COLO829 (cell line): ENCODE measurements around the gene SLC44A4.
"Not testable (repeated sequence)": the region's sequence is repeated elsewhere in the genome, so short reads cannot be mapped to it uniquely, and the experiment has no call there.

Experiments used
- DNase-seq: peaks from one replicate; pipeline ENCODE4 v3.0.0; 2012; ENCODE audit warnings: low spot score

The SLC44A4 gene

GRCh38 chr6:31879901-31880300, 1.1 kb upstream of the SLC44A4 start:
- DNase-seq, result no peak

- DNase-seq, result no peak
These were observed 346 bp upstream of the SLC44A4 start for GRCh38 chr6:31879143-31879542.

DNA sequence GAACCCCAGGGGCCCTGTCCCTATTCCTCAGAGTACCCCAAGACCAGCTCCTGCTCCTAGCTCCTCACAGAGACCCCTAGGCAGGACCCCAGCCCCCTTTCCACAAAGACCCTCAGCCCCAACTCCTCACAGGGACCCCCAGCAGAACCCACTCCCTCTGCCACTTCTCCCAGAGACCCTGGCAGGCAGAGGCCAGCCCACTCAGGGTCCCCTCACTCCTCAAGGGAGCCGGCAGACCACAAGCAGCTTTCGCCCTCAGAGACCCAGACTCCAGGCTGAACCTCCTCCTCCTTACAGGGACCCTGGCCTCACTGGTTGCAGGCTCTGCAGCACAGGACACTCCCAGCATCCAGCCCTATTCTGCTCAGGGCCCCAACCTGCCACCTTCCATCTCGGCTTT, 575 bp downstream of the SLC44A4 start:
- no peak for DNase-seq

DNA sequence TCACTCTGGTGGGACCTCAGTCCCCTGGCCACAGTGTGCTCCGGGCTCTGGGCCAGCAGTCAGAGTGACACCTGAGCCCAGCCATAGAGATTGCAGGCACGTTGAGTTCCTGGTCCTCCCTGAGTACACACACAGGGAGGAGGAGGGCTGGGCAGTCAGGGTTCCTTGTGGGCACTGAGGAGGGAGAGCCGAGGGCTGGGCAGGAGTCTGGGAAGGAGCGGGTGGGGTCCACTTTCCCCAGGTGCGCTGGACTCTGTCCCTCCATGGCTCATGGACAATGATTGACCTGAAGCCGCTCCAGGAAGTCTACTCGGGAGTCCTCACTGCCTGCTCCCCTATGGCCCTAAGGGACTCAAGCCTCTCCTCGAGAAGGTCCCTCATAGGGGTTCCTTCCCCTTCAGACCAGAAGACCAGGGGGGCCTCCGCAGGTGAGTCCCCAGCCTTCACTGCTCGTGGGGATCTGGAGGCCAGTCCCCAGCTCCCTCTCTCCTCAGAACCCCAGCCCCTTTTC, 1.1 kb downstream of the SLC44A4 start:
- DNase-seq, result no peak

GRCh38 chr6:31877125-31877650, 1.6 kb downstream of the SLC44A4 start:
- DNase-seq, result no peak

GRCh38 chr6:31876357-31876756, 2.4 kb downstream of the SLC44A4 start:
- no peak for DNase-seq

DNA sequence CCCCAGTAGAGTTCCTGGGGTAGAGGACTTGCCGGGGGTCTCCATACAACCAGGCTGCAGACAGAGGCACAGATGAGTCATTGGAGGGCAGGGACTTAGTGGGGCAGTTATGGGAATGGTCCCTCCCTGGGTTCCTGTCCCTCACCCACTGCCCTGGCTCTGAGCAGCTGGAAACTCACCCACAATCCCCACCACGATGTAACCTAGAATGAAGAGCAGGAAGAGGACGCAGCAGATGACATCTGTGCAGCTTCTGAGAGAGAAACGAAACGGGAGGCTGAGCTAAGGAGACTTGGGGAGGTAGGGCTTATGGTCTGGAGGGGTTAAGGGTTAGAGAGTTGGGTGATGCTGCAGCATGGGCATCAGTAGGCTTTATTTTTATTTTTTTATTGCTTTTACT, 2.9 kb downstream of the SLC44A4 start:
- DNase-seq, result no peak

- DNase-seq, result no peak
These were observed 3.8 kb downstream of the SLC44A4 start for GRCh38 chr6:31874836-31875572.

DNA sequence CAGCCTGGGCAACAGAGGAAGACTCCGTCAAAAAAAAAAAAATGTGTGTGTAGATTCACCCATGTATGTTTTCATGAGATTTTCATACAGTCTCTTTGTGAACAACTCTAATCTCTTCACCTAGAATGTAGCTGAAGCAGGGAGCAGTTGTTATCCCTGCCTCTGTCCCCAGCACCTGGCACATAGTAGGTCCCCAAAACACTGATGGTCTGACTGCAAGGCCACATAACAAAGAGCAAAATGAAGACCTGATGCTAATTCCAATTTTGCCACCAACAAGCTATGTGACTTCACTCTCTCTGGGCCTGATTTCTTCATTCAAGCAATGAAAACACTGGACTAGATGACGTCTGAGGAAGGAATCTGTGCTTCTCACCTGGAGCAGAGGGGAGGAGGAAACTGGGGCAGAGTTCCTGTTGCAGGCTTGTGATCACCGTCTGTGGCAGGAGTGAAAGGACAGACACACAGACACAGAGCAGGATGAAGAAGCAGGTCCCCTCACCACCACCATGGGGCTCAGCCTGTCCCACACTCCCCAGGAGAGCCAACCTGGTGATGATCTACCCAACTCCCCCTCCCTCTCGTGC, 4.6 kb downstream of the SLC44A4 start:
- no peak for DNase-seq

- no peak for DNase-seq
These were observed 7.6 kb downstream of the SLC44A4 start for GRCh38 chr6:31871046-31871659.

- DNase-seq, result no peak
These were observed 8.3 kb downstream of the SLC44A4 start for GRCh38 chr6:31870385-31870921.

DNA sequence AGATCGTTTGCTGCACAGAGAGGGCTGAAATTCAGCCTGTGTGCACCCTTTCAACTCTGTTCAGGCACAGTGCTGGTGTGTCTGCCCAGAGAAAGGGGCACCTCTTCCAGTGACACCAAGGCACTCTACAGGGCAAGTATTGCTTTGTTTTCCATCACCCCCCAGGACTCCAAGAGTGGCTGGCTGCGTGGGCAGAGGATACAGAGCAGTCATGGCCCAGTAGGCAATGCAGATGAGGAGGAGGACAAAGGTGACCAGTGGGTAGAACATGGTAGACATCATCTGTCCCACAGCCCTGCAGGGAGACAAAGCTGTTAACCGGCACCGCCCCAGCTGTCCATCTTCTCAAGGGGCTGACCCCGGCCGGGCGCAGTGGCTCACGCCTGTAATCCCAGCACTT, 9.5 kb downstream of the SLC44A4 start:
- no peak for DNase-seq

- not testable (repeated sequence) for DNase-seq
These were observed 10.2 kb downstream of the SLC44A4 start for GRCh38 chr6:31868658-31868971.

- no peak for DNase-seq
These were observed 13.3 kb downstream of the SLC44A4 start for GRCh38 chr6:31865205-31866118.

- no peak for DNase-seq
These were observed 14.0 kb downstream of the SLC44A4 start for GRCh38 chr6:31864818-31865204.

GRCh38 chr6:31864123-31864562, 14.7 kb downstream of the SLC44A4 start:
- DNase-seq, result not testable (repeated sequence)

DNA sequence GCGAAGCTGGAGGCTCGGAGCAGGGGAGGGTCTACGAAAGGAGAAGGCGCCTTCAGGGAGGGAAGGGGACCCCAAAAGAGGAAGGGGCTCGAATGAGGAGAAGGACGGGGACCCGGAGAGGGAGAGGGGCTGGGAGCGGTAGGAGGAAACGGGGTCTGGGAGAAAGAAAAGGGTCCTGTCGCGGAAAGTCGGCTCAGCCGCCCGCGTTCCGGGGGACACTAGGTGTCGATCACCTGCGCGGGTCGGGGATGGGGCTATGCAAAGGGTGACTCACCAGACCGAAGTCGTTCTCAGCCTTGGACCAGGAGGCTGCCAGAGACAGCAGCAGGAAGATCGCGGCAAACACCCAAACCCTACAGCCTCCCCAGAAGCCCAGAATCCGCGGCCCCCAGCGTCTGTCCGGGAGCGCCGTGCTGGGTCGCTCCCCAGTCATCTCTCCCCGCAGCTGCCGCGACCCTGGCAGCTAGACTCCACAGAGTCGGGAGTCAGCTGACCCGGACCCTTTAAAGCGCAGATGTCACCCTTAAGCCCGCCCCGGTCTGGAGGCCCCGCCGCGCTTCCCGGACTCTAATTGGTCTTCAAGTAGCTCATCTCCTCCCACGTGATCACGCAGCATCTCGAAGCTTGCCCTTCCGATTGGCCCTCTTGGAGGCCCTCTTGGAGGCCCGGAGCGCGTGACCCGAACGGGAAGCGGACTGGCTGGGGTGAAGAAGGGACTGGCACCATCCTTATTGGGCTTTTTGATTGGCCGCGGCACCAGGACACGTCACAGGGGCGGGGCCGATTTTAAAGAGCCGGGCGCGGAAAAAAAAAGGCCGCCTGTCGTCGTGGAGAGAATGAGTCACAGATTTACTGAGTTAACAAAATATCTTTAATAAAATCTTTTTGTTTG, 16.2 kb downstream of the SLC44A4 start, which contains the start of gene NEU1:
Gene NEU1, minus strand, starts transcription at position 478 of the 892 bp plus-strand sequence. Its CDS starts 45 bp downstream, at position 433.
- peak; percentile 100 for DNase-seq

DNA sequence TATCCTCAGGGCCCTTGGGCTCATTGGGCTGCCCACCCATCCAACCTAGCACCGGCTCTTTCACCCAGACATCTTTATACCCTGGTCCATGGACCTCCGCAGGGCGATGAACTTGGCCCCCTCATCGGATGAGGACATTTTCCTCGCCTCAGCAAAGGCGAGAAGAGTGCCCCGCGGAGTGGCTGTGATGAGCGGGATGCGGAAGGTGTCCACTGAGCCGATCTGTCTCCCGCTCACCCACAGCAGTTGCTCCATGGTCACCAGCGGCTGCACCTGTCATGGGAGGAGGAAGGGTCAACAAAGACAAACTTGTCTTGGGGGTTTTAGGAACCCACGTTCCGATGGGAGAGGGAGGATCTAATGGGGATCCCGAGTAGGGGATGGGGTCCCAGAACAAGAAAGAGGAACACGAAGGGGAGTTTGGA, 16.9 kb downstream of the SLC44A4 start:
- DNase-seq, result no peak

DNA sequence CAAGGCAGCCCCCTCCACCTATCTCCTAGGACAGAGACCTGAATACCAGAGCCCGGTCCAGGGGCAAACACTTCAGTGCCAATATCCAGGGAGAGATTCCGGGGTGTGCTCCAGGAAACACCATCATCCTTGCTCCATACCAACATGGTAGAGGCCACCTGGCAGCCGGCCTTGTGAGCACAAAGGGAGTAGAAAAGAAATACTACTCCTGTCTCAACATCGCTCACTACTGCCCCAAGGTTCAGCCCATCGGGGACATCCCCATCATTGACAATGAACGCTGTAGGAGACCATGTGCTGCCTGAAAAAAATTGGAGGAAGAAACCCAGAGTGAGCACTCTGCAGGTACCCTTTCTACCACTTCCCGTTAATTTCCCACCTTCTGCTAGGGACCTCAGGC, 17.6 kb downstream of the SLC44A4 start:
- no peak for DNase-seq

DNA sequence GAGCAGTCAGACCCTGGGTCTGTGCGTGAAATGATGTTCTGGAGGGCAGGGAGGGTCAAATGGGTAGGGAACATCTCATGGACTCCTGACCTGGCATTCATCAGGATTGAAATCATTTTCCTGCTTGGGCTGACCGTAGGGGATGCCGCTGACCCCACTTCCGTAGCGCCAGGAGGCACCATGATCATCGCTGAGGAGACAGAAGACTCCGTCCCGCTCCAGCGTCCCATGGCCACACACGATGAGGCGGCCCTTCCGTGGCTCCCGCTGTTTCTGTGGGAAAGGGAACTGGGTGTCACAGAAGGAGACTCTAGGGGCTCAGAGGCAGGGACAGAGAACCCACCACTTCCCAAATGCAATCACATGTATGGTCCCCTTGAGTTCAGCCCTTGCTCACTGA, 18.4 kb downstream of the SLC44A4 start:
- no peak for DNase-seq

- DNase-seq, result no peak
These were observed 18.9 kb downstream of the SLC44A4 start for GRCh38 chr6:31859923-31860322.
